Smooth muscle cell of the umbilical artery (primary cell): ENCODE measurements around the gene RERG. TPM values are rescaled to one million over a fixed set of nuclear protein-coding genes. Genes with fewer than 3 reads are reported as not detected.

Experiments used
- total RNA-seq: library from RNA; depleted of rRNA; stranded (reverse); fragments of >200 nt; gene quantifications from 2 replicates; pipeline ENCODE4 v1.2.3, GENCODE V29; 2014

RERG gene, protein sequence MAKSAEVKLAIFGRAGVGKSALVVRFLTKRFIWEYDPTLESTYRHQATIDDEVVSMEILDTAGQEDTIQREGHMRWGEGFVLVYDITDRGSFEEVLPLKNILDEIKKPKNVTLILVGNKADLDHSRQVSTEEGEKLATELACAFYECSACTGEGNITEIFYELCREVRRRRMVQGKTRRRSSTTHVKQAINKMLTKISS
- 0.14 and 0.30 TPM in 2 replicates for total RNA-seq

DNA sequence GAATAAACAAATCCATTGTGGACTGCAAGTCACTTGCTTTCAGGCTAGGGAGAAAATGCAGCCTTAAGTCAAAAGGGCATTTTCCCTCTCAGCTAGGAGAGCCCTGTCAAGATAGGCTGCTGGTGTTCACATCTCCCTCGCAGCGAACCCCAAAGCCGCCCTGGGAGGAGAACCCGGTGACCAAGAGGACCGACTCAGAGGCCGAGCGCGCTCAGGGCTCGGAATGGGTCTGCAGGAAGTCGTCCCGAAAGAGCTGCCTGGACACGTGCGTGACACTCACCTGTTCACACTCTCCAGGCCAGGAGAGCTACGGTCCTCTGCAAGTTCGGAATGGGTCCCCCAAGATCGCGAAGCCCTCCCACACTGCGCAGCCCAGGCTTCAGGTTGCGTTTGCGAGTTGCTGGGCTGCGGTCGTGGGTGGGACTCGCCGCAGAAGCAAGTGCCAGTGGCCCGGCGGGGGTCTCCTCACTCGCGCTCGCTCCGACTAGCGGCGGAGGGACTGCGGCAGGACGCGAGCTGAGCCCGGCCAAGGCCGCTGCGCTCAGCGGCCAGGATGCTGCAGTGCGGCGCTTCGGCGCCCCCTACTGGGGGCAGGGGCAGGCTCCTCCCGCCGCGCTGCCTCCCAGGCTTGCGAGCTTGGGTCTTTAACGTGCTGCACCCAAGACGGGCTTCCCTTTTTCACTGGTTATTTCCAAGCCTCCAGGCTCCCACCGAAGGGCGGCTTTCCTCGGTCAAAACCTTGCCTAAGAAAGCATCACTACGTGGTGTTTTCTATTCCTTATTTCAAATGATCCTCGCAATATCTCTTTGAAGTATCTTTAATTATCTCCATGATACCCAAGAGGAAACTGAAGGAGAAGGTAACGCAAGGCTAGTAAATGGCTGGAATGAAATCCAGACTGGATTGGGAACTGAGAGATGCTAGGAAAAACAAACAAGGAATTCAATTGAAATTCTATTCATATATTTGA, at the start of gene RERG:
TSS of gene RERG (minus strand) at position 503 of the 971 bp plus-strand sequence. CDS start 3,928 bp downstream, outside the sequence.

Other genes starting within 250 kb of the RERG start
- not detected in 2 replicates for gene PDE6H, start 248.4 kb downstream of the RERG start, total RNA-seq
- gene PTPRO, start 101.1 kb upstream of the RERG start, total RNA-seq = 0.28 and 0.30 TPM in 2 replicates